ENCODE results near the gene ANKRD45. TPM values are rescaled to one million over a fixed set of nuclear protein-coding genes. Genes with fewer than 3 reads are reported as not detected.

Gene ANKRD45
- total and polyA plus RNA-seq, 2 of the 8 experiments (the other 6 are each of a cell fraction or from before 2014, with no cell fraction given): 0.41 to 2.8 TPM

DNA sequence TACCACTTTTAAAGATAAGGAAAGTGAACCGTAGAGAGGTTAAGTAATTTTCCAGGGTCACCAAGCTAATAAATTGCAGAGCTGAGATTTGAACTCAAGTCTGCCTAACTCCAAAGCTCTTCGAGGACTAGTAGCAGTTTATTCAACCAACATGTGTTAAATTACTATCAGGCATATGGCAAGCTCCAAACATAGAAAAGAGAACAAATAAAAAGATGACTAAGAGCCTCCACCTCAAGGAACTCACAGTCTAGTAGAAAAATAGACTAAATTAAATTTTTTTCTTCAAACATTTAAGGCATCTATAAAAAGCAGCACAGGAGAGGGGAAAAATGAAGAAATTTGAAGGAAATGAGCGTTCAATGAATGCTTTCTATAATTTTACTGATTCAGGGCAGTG is 89.0 kb downstream of the ANKRD45 start:
- no peak overlapping the region for H2AK5ac ChIP-seq (ENCODE audit: low read depth, low read length)
- H3K79me1 ChIP-seq (ENCODE audit: low read depth, low read length): no peaks in the 10 kb centered on the region
- H3K23ac ChIP-seq (ENCODE audit: insufficient read length): no peak overlapping the region
- H4K20me1 ChIP-seq (replicated peaks in 1 of 2; ENCODE audit: control insufficient read depth in 1 of 2, insufficient read depth in 2 of 2, low read length in 2 of 2): no peaks in the 10 kb centered on the region
- H3K4ac ChIP-seq (replicated peaks; ENCODE audit: insufficient read length, low read depth, low read length): no peak overlapping the region
- POLR2A ChIA-PET (ENCODE audit: partially characterized antibody): interaction anchor here (0.6 kb wide), 1 partner anchor 25 kb away, joined by 3 read pairs; no protein-coding TSS in a partner anchor
- H2BK5ac ChIP-seq (ENCODE audit: low read depth, low read length): no peak overlapping the region
- no peak overlapping the region for H2BK12ac ChIP-seq (ENCODE audit: low read depth, low read length)
- H4K5ac ChIP-seq (ENCODE audit: insufficient read length, low read depth, low read length): no peak overlapping the region
- H3K27ac ChIP-seq (ENCODE audit: low read depth, low read length): no peak overlapping the region
- H3K27me3 ChIP-seq (replicated peaks in 1 of 4; ENCODE audit: control insufficient read depth in 3 of 4, extremely low read depth in 1 of 4, insufficient read depth in 3 of 4, low read length in 3 of 4): no peaks in the 10 kb centered on the region
- H2AFZ ChIP-seq (ENCODE audit: low read length): peak overlapping the region; percentile 55; the same call in 1 of the 2 replicates
- CTCF ChIA-PET (ENCODE audit: partially characterized antibody): interaction anchor here (1.5 kb wide), 1 partner anchor 44 kb away, joined by 3 read pairs; no protein-coding TSS in a partner anchor
- H3K4me1 ChIP-seq (replicated peaks in 1 of 4; ENCODE audit: control insufficient read depth in 3 of 4, insufficient read depth in 4 of 4, low read length in 3 of 4): no peaks in the 10 kb centered on the region
- H3K56ac ChIP-seq (replicated peaks; ENCODE audit: insufficient read length, low read depth, low read length): no peak overlapping the region
- TF ChIP-seq BACH1 (IDR thresholded peaks at IDR 0.05; ENCODE audit: low read length) (no peak), KDM5A (IDR thresholded peaks at IDR 0.05; ENCODE audit: low read length) (no peak), GTF2F1 (IDR thresholded peaks at IDR 0.05; ENCODE audit: borderline replicate concordance, low read depth, low read length) (no peak), NRF1 (IDR thresholded peaks at IDR 0.05; ENCODE audit: low read depth, low read length) (no peak), YY1 (IDR thresholded peaks at IDR 0.05; ENCODE audit: low read depth, low read length) (no peak), SAP30 (IDR thresholded peaks at IDR 0.05; ENCODE audit: insufficient read depth, insufficient replicate concordance, low read length) (no peak), RBBP5 (IDR thresholded peaks at IDR 0.05; ENCODE audit: borderline replicate concordance, low read depth, low read length) (no peak), RNF2 (IDR thresholded peaks at IDR 0.05; ENCODE audit: borderline replicate concordance, low read depth, low read length, missing control alignments, poor library complexity, severe bottlenecking) (no peak), SRF (IDR thresholded peaks at IDR 0.05; ENCODE audit: low read depth, low read length) (no peak), ASH2L (IDR thresholded peaks at IDR 0.05; ENCODE audit: low read length) (no peak)
- DNase-seq (ENCODE audit: low read depth in 1 of 2, low spot score in 2 of 2): no peak
- H3K4me3 ChIP-seq (ENCODE audit: extremely low read depth in 1 of 4, insufficient read depth in 2 of 4, low read depth in 3 of 4, low read length in 4 of 4): no peak overlapping the region
- no peak overlapping the region for H3K4me2 ChIP-seq (ENCODE audit: insufficient read depth in 1 of 2, low read depth in 2 of 2, low read length in 2 of 2)
- WGBS, 2 experiments (ENCODE audit: extremely low coverage in 1 of 2, insufficient coverage in 1 of 2, insufficient read length in 1 of 2, insufficient replicate concordance in 2 of 2, low coverage in 1 of 2, low lambda C conversion rate in 2 of 2, missing lambda C conversion rate in 1 of 2): 90% methylated on average over 3 of the region's 3 CpGs; no CpG with 5 or more reads in 1 of the 2 experiments
- H3K9me3 ChIP-seq (ENCODE audit: insufficient read depth in 2 of 2, low read depth in 1 of 2, low read length in 1 of 2): no peaks in the 10 kb centered on the region
- H2BK15ac ChIP-seq (ENCODE audit: low read length): no peak overlapping the region
- H3K79me2 ChIP-seq (ENCODE audit: control insufficient read depth in 1 of 2, insufficient read depth in 2 of 2, low read length in 2 of 2): no peaks in the 10 kb centered on the region
- H3K18ac ChIP-seq (ENCODE audit: extremely low read depth, low read length): no peak overlapping the region
- no peak overlapping the region for H3K9ac ChIP-seq (replicated peaks in 1 of 4; ENCODE audit: extremely low read depth in 1 of 4, low read depth in 3 of 4, low read length in 3 of 4)
- no peak overlapping the region for H3K14ac ChIP-seq (ENCODE audit: insufficient read length)
- H4K8ac ChIP-seq (ENCODE audit: extremely low read depth, insufficient read depth, low read length): no peak overlapping the region
- no peaks in the 10 kb centered on the region for H3K36me3 ChIP-seq (ENCODE audit: control insufficient read depth in 2 of 4, insufficient read depth in 4 of 4, low read length in 3 of 4)
- H2BK120ac ChIP-seq (replicated peaks; ENCODE audit: low read depth, low read length): no peak overlapping the region
- H4K91ac ChIP-seq (replicated peaks; ENCODE audit: insufficient read length, low read length): no peak overlapping the region
- no peak overlapping the region for H2BK20ac ChIP-seq (ENCODE audit: low read length)
- H3K23me2 ChIP-seq (ENCODE audit: low read depth, low read length): no peaks in the 10 kb centered on the region
- FAIRE-seq: no peak
